GM23248 (cell line): ENCODE results near the gene RIMS4. TPM values are rescaled to one million over a fixed set of nuclear protein-coding genes. Genes with fewer than 3 reads are reported as not detected.
A peak's percentile ranks its signal among the peaks of the same experiment; 100 is the strongest.

Experiments used
- DNase-seq: peaks from one replicate; pipeline ENCODE4 v3.0.0-alpha.2; 2015
- H2AFZ ChIP-seq: fragments of 200-600 bp; sonication (generic); 2 replicates; pipeline ENCODE4 v1.6.1; 2016; ENCODE audit warnings: antibody characterized with exemption
- H3F3A ChIP-seq: fragments of 200-600 bp; sonication (generic); 2 replicates; pipeline ENCODE4 v1.6.1; 2016; ENCODE audit warnings: mild to moderate bottlenecking, antibody characterized with exemption, mixed run types; ENCODE audit not compliant: insufficient read depth
- H3K27ac ChIP-seq: fragments of 200-600 bp; sonication (generic); 2 replicates; pipeline ENCODE4 v1.5.1; 2016; ENCODE audit warnings: mild to moderate bottlenecking
- H3K27me3 ChIP-seq: fragments of 200-600 bp; sonication (generic); replicated peaks from 2 replicates; pipeline ENCODE4 v1.6.1; 2016; ENCODE audit warnings: mild to moderate bottlenecking; ENCODE audit not compliant: insufficient read depth
- H3K36me3 ChIP-seq: fragments of 200-600 bp; sonication (generic); 2 replicates; pipeline ENCODE4 v1.6.1; 2016; ENCODE audit warnings: low read depth, mild to moderate bottlenecking
- H3K4me1 ChIP-seq: fragments of 200-600 bp; sonication (generic); 2 replicates; pipeline ENCODE4 v1.6.1; 2016; ENCODE audit warnings: mild to moderate bottlenecking; ENCODE audit not compliant: insufficient read depth
- H3K4me2 ChIP-seq: fragments of 200-600 bp; sonication (generic); one replicate; pipeline ENCODE4 v1.6.1; 2016; ENCODE audit warnings: mild to moderate bottlenecking; ENCODE audit not compliant: unreplicated experiment
- H3K4me3 ChIP-seq: fragments of 200-600 bp; sonication (generic); 2 replicates; pipeline ENCODE4 v1.5.1; 2016; ENCODE audit warnings: mild to moderate bottlenecking
- H3K79me2 ChIP-seq: fragments of 200-600 bp; sonication (generic); 2 replicates; pipeline ENCODE4 v1.6.1; 2016; ENCODE audit warnings: mild to moderate bottlenecking; ENCODE audit not compliant: insufficient read depth
- H3K9ac ChIP-seq: fragments of 200-600 bp; sonication (generic); 2 replicates; pipeline ENCODE4 v1.6.1; 2016; ENCODE audit warnings: mild to moderate bottlenecking
- H3K9me2 ChIP-seq: fragments of 200-600 bp; sonication (generic); 2 replicates; pipeline ENCODE4 v1.6.1; 2016; ENCODE audit warnings: mixed run types, mild to moderate bottlenecking, moderate library complexity; ENCODE audit not compliant: insufficient read depth
- H3K9me3 ChIP-seq: fragments of 200-600 bp; sonication (generic); one replicate; pipeline ENCODE4 v1.6.1; 2017; ENCODE audit warnings: low read depth
- H4K20me1 ChIP-seq: fragments of 200-600 bp; sonication (generic); 2 replicates; pipeline ENCODE4 v1.6.0; 2016; ENCODE audit not compliant: insufficient read depth
- EZH2 ChIP-seq: fragments of 200-600 bp; sonication (generic); IDR thresholded peaks from 2 replicates; pipeline ENCODE4 v1.6.1; 2018; ENCODE audit warnings: antibody characterized with exemption, mild to moderate bottlenecking; ENCODE audit not compliant: insufficient read depth, poor library complexity, severe bottlenecking
- EZH2phosphoT487 ChIP-seq: fragments of 200-600 bp; sonication (generic); IDR thresholded peaks from 2 replicates; pipeline ENCODE4 v1.6.1; 2018; ENCODE audit warnings: antibody characterized with exemption, moderate library complexity, mild to moderate bottlenecking, low read depth; ENCODE audit not compliant: insufficient read depth
- WGBS, 2 experiments: methylation state at CpG; one replicate each; pipeline ENCODE4 v1.1.6; 2015 to 2017; ENCODE audit warnings: low lambda C conversion rate in 2 of 2, low coverage in 1 of 2; ENCODE audit errors: missing lambda C conversion rate in 2 of 2; 5-methylcytosine and 5-hydroxymethylcytosine counted together
- in situ Hi-C: fragments of 300-500 bp; cut with MboI; formaldehyde crosslinking; loops from 2 replicates; pipeline ENCODE4 v1.15.0; 2020
- polyA plus RNA-seq: library from polyadenylated mRNA; unstranded; fragments of >200 nt; fragmentation: Nextera tagmentation; extraction: Ambion mirVana; gene quantifications from 2 replicates; pipeline ENCODE4 v1.2.1, GENCODE V29; 2016
- total RNA-seq: library from RNA; depleted of rRNA; stranded (reverse); fragments of >200 nt; shearing (Covaris generic); gene quantifications from 2 replicates; pipeline ENCODE4 v1.2.3, GENCODE V29; 2014; rRNA removed

RIMS4 gene
- total RNA-seq (0.22 TPM in 1 of 2 replicates, not detected in the other), polyA plus RNA-seq (not detected in 2 replicates)

DNA sequence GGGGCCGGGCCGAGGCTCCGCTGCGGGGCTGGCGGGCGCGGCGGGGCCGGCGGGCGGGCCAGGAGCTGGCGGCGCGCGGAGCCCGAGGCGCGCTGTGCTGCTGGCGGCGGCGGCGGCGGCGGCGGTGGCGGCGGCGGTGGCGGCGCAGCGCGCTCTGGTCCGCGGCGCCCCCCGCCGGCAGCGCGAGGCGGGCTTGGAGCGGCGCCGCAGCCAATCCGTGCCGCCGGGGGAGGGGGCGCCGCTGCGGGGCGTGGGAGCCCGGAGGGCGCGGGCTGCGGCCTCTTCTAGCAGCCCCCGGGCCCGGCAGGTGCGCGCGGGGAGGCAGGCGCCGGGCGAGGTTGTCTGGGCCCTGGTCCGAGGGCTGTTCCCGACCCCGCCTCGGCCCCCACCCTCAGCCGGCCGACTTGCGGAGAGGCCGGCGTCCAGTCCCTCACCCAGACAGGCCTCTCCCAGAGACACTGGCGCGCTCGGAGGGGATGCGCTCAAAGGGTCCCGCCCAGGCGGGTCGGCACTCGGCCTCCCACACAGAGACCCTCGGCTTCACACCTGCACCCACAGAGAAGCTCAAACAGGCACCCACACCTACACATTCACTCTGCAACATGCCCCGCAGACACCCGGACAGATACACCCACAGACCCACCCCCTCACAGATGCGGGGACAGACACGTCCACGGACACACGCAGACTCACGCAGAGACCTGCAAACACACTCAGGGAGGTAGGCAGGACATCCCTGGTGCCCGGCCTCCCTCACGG, at the start of gene RIMS4:
TSS of gene RIMS4 (minus strand) at position 156 of the 759 bp plus-strand sequence. CDS start 275 bp downstream, outside the sequence.
- no peaks in the 10 kb centered on the region for H3K79me2 ChIP-seq
- H3K27me3 ChIP-seq: peaks cover 56% of the 10 kb centered on the region
- in situ Hi-C loops: no loop called here
- H3K4me1 ChIP-seq: no peaks in the 10 kb centered on the region
- H3F3A ChIP-seq: no peaks in the 10 kb centered on the region
- H3K9me2 ChIP-seq: no peaks in the 10 kb centered on the region
- DNase-seq: peak; percentile 37
- no peaks in the 10 kb centered on the region for H3K9me3 ChIP-seq
- H2AFZ ChIP-seq: no peak within 1 kb of the TSS
- 13 to 40% methylated on average over 9 to 32 of the region's 89 CpGs for WGBS, 2 experiments
- H3K4me3 ChIP-seq: peak within 1 kb of the TSS; percentile 16; the same call in 1 of the 2 replicates
- no peaks in the 10 kb centered on the region for H4K20me1 ChIP-seq
- H3K4me2 ChIP-seq: no peak within 1 kb of the TSS
- H3K27ac ChIP-seq: no peak within 1 kb of the TSS
- no peaks in the 10 kb centered on the region for H3K36me3 ChIP-seq
- TF ChIP-seq EZH2 (peak; percentile 92), EZH2phosphoT487 (no peak)
- H3K9ac ChIP-seq: no peak within 1 kb of the TSS

DNA sequence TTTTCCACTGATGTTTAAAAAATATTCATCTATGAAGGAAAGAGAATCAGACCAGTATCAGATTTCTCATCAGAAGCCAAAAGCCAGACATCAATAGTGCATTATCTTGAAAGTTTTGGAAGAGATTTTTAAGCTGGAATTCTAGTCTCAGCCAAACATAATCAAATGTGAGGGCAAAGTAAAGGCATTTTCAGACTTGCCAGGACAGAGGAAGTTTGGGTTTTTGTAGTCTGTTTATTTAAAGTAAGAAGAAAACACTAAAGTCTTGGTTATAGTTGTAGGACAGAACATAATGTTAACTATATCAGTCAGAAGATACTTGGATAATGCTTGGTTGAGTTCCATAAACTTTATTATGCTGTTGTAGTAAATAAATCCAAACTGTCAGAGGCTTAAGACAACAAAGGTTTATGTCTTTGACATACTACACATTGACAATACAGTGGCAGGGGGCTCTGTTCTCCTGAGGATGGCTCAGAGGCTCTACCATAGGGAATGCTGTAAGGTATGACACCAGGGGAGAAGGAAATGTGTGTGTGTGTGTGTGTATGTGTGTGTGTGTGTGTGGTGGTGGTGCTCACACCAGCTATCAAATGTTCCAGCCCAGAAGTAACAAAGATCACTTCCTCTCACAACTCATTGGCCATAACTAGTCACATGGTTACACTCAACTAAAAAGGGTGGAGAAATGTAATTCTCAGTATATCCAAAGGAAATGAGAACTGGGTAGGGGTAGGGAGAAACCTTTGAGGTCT, 48.4 kb upstream of the RIMS4 start:
- no peaks in the 10 kb centered on the region for H3K27me3 ChIP-seq
- no peak for DNase-seq
- H4K20me1 ChIP-seq: no peaks in the 10 kb centered on the region
- H3K9ac ChIP-seq: no peak overlapping the region
- no peaks in the 10 kb centered on the region for H3K79me2 ChIP-seq
- TF ChIP-seq EZH2phosphoT487 (no peak), EZH2 (no peak)
- no peaks in the 10 kb centered on the region for H3K9me2 ChIP-seq
- H3K36me3 ChIP-seq: no peaks in the 10 kb centered on the region
- no peak overlapping the region for H3K27ac ChIP-seq
- peaks cover 27% of the 10 kb centered on the region for H3K4me1 ChIP-seq
- no peak overlapping the region for H2AFZ ChIP-seq
- H3K9me3 ChIP-seq: no peaks in the 10 kb centered on the region
- in situ Hi-C loops: no loop called here
- H3K4me3 ChIP-seq: no peak overlapping the region
- H3K4me2 ChIP-seq: no peak overlapping the region
- H3F3A ChIP-seq: peaks cover 9% of the 10 kb centered on the region; the same call in 1 of the 2 replicates

DNA sequence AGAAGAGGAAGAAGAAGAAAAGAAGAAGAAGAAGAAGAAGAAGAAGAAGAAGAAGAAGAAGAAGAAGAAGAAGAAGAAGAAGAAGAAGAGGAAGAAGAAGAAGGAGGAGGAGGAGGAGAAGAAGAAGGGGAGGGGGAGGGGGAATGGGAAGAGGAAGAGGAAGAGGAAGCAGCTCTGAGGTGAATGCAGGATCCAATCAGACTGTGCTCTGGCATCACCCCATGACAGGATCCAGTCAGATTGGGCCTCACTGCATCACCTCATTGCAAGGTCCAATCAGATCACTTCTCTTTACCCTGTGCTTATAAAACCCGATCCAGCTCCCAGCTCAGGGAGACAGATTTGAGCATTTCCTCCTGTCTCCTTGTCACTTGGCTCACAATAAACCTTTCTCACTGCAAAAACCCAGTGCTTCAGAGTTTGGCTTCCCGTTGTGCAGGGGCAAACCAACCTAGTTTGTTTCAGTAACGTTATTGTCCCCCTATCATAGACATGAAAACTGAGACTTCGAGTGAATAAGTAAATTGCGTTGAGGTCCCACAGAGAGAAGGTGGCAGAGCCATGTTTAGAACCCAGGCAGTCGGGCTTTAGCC, 46.6 kb upstream of the RIMS4 start:
- TF ChIP-seq EZH2phosphoT487 (no peak), EZH2 (no peak)
- no peak for DNase-seq
- no peak overlapping the region for H2AFZ ChIP-seq
- H3K79me2 ChIP-seq: no peaks in the 10 kb centered on the region
- in situ Hi-C loops: no loop called here
- peaks cover 9% of the 10 kb centered on the region; the same call in 1 of the 2 replicates for H3F3A ChIP-seq
- no peaks in the 10 kb centered on the region for H3K9me2 ChIP-seq
- H3K36me3 ChIP-seq: no peaks in the 10 kb centered on the region
- H3K9ac ChIP-seq: no peak overlapping the region
- H3K27ac ChIP-seq: no peak overlapping the region
- 84 to 86% methylated on average over 6 of the region's 6 CpGs for WGBS, 2 experiments
- H3K27me3 ChIP-seq: peaks cover 10% of the 10 kb centered on the region; the same call in 1 of the 2 replicates
- no peaks in the 10 kb centered on the region for H3K9me3 ChIP-seq
- H3K4me1 ChIP-seq: peaks cover 11% of the 10 kb centered on the region
- H3K4me2 ChIP-seq: no peak overlapping the region
- no peak overlapping the region for H3K4me3 ChIP-seq
- no peaks in the 10 kb centered on the region for H4K20me1 ChIP-seq

DNA sequence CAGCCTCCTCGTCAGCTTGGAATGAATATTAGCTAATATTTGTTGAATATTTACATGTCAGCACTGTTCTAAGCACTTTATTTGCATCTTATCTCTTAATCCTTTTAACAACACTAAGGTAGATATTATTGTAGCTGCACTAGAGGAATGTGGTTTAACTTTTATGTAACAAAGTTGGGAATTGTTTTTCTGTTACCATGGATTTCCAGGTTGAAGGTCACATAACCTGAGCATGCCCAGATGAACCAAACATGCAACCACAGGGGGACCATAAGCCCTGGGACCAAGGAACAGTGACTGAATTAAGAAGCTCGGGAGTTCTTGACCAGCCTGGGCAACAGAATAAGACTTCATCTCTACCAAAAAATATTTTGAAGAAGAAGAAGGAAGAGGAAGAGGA, 46.1 kb upstream of the RIMS4 start:
- WGBS, 2 experiments: 73 to 74% methylated on average over 2 of the region's 2 CpGs
- Histone ChIP-seq H4K20me1 (no peaks in the 10 kb centered on the region), H3K79me2 (no peaks in the 10 kb centered on the region), H3K4me1 (peaks cover 6% of the 10 kb centered on the region), H3F3A (peaks cover 7% of the 10 kb centered on the region; the same call in 1 of the 2 replicates), H3K9ac (no peak overlapping the region), H3K9me2 (no peaks in the 10 kb centered on the region), H3K27me3 (peaks cover 10% of the 10 kb centered on the region; the same call in 1 of the 2 replicates), H2AFZ (no peak overlapping the region), H3K36me3 (no peaks in the 10 kb centered on the region), H3K4me3 (no peak overlapping the region), H3K9me3 (no peaks in the 10 kb centered on the region), H3K4me2 (no peak overlapping the region), H3K27ac (no peak overlapping the region)
- DNase-seq: no peak
- TF ChIP-seq EZH2phosphoT487: no peak
- TF ChIP-seq EZH2: no peak
- in situ Hi-C loops: no loop called here
